ENCODE data around the gene CRCP. TPM values are rescaled to one million over a fixed set of nuclear protein-coding genes. Genes with fewer than 3 reads are reported as not detected.
"Not testable (repeated sequence)": the region's sequence is repeated elsewhere in the genome, so short reads cannot be mapped to it uniquely, and the experiment has no call there.

The CRCP gene
- 10 to 100 TPM; 29.4 to 31.4 TPM for total RNA-seq

DNA sequence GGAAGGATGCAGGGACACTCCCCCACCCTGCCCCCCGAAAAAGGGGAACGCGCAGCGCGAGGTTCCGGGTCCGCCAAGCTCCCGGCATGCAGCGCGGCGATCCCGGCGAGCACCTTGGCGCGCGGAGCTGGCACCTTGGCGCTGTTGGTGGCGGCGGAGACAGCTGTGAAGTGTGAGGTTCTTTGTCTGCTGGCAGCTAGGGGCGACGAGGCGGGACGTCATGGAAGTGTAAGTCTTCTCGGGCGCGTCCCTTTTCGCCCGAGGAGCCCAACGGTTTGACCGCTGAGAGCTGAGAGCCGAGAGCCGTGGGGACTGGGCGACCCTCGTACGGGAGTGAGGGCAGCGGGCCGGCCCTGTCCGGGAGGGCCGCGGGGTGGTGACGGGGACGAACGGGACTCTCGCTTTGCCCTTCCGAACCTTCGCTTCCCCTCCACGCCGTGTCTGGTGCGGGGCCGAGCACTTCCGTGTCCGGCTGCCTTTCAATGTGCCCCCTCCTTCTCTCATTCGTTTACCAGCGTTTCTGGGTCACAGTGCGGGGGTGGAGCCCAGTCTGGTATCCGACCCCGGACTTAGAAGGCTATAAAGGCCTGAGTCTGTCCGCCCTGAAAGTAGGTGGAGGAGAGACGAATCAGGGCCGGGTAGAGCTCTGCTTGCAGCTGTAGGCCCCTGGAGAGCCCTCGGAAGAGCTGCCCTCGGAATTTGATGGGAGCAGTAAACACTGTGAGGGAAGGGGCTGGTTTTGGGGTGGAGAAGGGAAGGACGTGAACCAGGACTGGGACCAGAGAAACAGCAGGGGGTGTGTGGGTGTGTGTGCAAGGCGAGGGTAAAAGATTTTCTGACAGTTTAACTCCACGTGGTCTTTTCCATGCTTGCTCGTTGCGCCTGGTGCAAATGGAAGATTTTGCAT, at the start of gene CRCP:
TSS of gene CRCP (plus strand) at position 105 of the 907 bp plus-strand sequence. CDS start at position 221, 116 bp downstream.
- ChIA-PET POLR2A (interaction anchor here (0.6 to 0.8 kb wide), 3 partner anchors 83 to 415 kb away, joined by 3 to 4 read pairs (median 4); no protein-coding TSS in a partner anchor), CTCF (interaction anchor here (0.6 to 2.0 kb wide), 4 partner anchors 14 to 1548 kb away, joined by 3 to 6 read pairs (median 3); no protein-coding TSS in a partner anchor)
- peak within 1 kb of the TSS; percentile 96 for H3K4me3 Mint-ChIP-seq
- peak within 1 kb of the TSS; percentile 97 for H3K27ac Mint-ChIP-seq
- H3K9me3 Mint-ChIP-seq: no peaks in the 10 kb centered on the region
- H3K27me3 Mint-ChIP-seq: no peaks in the 10 kb centered on the region
- peak; percentile 85 for DNase-seq
- H3K4me1 Mint-ChIP-seq: peaks cover 42% of the 10 kb centered on the region
- peaks cover 24% of the 10 kb centered on the region for H3K36me3 Mint-ChIP-seq (ENCODE audit: low read depth)

DNA sequence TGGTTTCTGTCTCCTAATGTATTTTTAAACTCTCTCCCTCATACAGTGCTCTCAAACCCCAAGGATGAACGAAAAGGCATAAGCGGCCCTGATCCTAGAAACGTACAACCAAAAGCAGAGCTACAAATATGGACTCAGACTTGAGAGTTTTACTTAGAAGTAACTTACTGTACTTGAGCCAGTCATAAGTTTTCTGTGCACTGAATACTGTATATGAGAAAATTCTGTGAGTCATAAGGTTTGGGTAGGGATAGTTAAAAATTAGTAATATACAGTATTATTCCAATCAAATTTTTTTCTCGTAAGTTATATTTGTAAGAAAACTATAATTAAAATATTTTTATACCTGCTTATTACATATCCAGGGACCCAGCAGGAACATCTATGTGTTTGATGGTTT, 44.9 kb upstream of the CRCP start:
- ChIA-PET CTCF (interaction anchor here (1.0 kb wide), 1 partner anchor 12 kb away, joined by 3 read pairs; no protein-coding TSS in a partner anchor), POLR2A (no interaction called here)
- Mint-ChIP-seq H3K27ac (no peak overlapping the region), H3K9me3 (no peaks in the 10 kb centered on the region), H3K36me3 (ENCODE audit: low read depth) (no peaks in the 10 kb centered on the region), H3K4me3 (no peak overlapping the region), H3K27me3 (peaks cover 5% of the 10 kb centered on the region), H3K4me1 (peaks cover 4% of the 10 kb centered on the region)
- DNase-seq: no peak

DNA sequence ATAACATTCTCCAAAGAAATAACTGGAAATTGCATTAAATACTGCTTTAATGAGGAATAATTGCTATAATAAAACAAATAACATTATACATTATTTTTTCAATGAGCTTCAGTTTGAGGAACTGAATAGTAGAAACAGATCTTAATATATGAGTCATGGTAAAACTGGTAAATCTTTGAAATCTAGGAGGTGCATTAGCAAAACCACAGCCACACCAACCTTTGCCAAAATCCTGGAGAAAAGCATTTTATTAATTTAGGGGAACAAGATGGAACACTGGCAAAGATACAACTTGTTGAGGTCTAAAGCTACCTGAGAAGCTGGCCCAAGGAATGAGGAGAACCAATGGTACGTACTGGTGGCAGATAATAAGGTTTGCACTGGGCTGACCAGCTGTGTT, 44.4 kb upstream of the CRCP start:
- Mint-ChIP-seq H3K4me3 (no peak overlapping the region), H3K4me1 (peaks cover 5% of the 10 kb centered on the region), H3K27me3 (peaks cover 5% of the 10 kb centered on the region), H3K27ac (no peak overlapping the region), H3K9me3 (no peaks in the 10 kb centered on the region), H3K36me3 (ENCODE audit: low read depth) (no peaks in the 10 kb centered on the region)
- POLR2A ChIA-PET: no interaction called here
- DNase-seq: no peak
- CTCF ChIA-PET: interaction anchor here (1.0 kb wide), 1 partner anchor 11 kb away, joined by 3 read pairs; no protein-coding TSS in a partner anchor

DNA sequence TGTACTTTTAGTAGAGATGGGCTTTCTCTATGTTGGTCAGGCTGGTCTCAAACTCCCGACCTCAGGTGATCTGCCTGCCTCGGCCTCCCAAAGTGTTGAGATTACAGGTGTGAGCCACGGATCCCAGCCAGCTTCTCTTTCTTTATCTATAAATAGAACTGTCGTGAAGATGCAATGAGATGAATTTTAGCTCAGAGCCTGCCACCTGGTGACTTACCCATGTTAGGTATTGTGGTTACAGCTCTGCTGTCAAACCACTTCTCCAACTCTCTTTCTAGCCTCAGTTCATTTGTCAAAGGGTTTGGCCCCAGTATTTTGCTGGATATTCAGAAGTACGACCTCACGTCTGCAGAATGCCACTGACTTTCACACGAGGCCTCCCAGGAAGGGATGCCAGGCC, 42.4 kb upstream of the CRCP start:
- Mint-ChIP-seq H3K27ac (peak overlapping the region; percentile 46), H3K4me1 (peaks cover 18% of the 10 kb centered on the region)
- ChIA-PET CTCF (interaction anchor here (1.3 kb wide), 1 partner anchor 41 kb away, joined by 4 read pairs; no protein-coding TSS in a partner anchor), POLR2A (interaction anchor here (0.6 kb wide), 1 partner anchor 89 kb away, joined by 4 read pairs; no protein-coding TSS in a partner anchor)
- not testable (repeated sequence) for H3K36me3 Mint-ChIP-seq (ENCODE audit: low read depth); H3K27me3 Mint-ChIP-seq; DNase-seq; H3K9me3 Mint-ChIP-seq; H3K4me3 Mint-ChIP-seq

DNA sequence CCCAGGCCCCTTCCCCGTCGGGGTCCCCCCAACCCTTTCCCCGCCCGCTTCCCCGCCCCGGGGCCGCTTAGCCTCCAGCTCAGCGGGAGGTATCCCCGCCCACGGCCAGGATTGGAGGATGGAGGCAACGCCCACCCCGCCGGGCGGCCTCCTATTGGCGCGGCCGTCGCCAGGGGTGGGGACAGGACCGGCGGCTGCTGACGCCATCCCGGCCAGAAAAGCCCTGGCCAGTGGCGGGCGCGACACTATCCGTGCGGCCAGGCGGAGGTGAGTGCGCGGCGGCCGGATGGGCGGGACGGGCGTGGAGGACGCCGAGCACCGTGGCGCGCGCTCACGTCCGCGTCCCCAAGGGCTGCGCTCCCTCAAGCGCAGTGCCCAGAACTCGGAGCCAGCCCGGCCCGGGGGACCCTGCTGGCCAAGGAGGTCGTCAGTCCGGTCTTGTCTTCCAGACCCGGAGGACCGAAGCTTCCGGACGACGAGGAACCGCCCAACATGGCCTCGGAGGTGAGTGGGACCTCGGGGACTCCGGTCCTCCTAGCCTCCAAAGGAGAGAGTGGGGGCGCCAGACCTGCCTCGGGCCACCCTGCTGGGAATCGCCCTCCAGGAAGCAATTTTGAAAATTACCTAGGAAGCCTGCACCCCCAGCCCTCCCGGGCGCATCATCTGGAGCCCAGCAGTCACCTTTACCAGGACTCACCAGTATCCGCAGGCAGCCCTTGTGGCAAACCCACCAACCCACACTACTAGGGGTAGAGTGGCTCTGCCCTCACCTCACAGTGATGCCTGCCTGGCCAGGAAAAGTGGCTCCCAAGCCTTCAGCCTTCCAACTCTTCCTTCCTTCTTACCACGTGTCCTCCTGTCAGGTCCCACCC, 38.8 kb upstream of the CRCP start, which contains the start of gene ASL:
TSS of gene ASL (plus strand) at position 230 of the 872 bp plus-strand sequence. CDS start at position 493, 263 bp downstream.
- peaks cover 1% of the 10 kb centered on the region for H3K27me3 Mint-ChIP-seq
- CTCF ChIA-PET: no interaction called here
- peaks cover 20% of the 10 kb centered on the region for H3K4me1 Mint-ChIP-seq
- no peaks in the 10 kb centered on the region for H3K9me3 Mint-ChIP-seq
- POLR2A ChIA-PET: no interaction called here
- H3K36me3 Mint-ChIP-seq (ENCODE audit: low read depth): no peaks in the 10 kb centered on the region
- peak within 1 kb of the TSS; percentile 79 for H3K27ac Mint-ChIP-seq
- peak; percentile 89 for DNase-seq
- H3K4me3 Mint-ChIP-seq: peak within 1 kb of the TSS; percentile 75

DNA sequence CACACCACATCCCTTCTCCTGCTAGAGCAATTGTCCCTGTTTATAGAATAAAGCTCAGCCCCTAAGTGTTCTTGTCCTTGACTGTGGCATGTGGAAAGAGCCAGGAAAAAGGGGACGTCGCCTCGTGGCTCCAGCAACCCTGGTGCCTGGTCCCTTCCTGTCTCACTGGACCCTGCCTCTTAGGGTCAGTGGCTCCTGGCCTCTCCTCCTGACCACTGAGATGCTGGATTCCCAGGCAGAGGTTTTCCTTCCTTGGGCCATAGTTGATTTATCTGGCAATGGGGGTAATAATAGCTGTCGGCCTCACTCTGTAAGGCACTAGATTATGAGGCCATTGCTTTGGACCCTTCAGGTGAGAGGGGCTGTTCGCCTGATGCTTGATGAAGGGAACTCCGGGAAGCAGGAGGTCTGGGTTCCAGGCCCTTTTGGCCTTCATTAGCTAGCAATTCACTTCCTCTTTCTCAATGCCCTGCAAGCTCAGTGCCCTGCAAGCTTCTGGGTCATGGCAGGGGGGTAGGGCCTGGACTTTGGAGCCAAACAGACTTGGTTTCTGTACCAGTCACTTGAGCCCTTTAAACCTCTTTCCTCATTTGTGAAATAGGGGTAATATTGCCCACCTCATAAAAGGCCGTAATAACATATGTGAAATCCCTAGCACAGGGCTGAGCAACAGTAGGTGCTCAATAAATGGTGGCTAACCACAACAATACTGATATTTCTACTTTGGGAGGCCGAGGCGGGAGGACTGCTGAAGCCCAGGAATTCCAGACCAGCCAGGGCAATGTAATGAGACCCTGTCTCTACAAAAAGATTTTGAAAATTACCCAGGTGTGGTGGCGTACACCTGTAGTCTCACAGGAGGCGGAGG, 38.0 kb upstream of the CRCP start:
- Mint-ChIP-seq H3K27me3 (peaks cover under 1% of the 10 kb centered on the region), H3K9me3 (no peaks in the 10 kb centered on the region), H3K4me1 (peaks cover 20% of the 10 kb centered on the region), H3K27ac (peak overlapping the region; percentile 34), H3K36me3 (ENCODE audit: low read depth) (no peaks in the 10 kb centered on the region), H3K4me3 (peak overlapping the region; percentile 75)
- no peak for DNase-seq
- POLR2A ChIA-PET: interaction anchor here (0.5 kb wide), 1 partner anchor 418 kb away, joined by 10 read pairs; no protein-coding TSS in a partner anchor
- CTCF ChIA-PET: no interaction called here

DNA sequence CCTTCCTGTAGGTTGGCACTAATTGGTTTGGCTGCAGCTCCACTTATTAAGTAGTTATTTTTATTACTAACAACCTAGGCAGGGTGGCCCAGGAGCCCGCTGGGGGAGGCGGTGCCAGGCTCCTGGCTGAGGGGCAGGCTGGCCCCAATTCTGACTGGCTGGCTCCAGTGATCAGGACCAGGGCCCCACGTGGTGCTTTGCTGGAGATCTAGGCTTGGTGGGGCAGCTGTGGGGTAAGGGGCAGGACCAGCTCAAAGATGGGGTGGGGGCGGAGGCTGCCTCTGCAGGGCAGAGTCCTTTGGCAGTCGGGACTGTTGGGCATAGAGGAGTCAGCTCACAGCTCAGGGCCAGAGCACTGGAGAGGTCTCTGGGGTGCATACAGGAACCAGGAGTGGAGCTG, 36.6 kb upstream of the CRCP start:
- H3K9me3 Mint-ChIP-seq: no peaks in the 10 kb centered on the region
- POLR2A ChIA-PET: no interaction called here
- H3K4me1 Mint-ChIP-seq: peaks cover 17% of the 10 kb centered on the region
- H3K36me3 Mint-ChIP-seq (ENCODE audit: low read depth): peaks cover 3% of the 10 kb centered on the region
- no peaks in the 10 kb centered on the region for H3K27me3 Mint-ChIP-seq
- CTCF ChIA-PET: no interaction called here
- no peak for DNase-seq
- H3K27ac Mint-ChIP-seq: no peak overlapping the region
- no peak overlapping the region for H3K4me3 Mint-ChIP-seq

DNA sequence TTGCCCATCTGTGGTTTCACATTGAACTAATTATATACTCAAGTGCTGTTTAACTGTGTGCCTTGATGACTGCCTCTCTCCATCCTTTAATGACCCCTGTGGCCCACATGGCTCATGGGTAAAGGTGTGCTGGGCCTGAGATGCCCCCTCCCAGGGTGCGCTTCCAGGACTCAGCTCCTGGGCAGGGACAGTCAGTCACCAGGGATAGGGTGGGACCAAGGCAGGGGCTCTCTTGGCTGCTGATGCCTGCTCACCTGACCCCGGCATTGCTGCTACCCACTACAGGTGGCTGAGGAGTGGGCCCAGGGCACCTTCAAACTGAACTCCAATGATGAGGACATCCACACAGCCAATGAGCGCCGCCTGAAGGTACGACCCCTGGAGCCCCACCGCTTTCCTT, 32.6 kb upstream of the CRCP start:
- no peak for DNase-seq
- POLR2A ChIA-PET: no interaction called here
- CTCF ChIA-PET: no interaction called here
- Mint-ChIP-seq H3K27me3 (no peaks in the 10 kb centered on the region), H3K27ac (no peak overlapping the region), H3K36me3 (ENCODE audit: low read depth) (peaks cover 3% of the 10 kb centered on the region), H3K4me1 (peaks cover 4% of the 10 kb centered on the region), H3K9me3 (no peaks in the 10 kb centered on the region), H3K4me3 (no peak overlapping the region)

DNA sequence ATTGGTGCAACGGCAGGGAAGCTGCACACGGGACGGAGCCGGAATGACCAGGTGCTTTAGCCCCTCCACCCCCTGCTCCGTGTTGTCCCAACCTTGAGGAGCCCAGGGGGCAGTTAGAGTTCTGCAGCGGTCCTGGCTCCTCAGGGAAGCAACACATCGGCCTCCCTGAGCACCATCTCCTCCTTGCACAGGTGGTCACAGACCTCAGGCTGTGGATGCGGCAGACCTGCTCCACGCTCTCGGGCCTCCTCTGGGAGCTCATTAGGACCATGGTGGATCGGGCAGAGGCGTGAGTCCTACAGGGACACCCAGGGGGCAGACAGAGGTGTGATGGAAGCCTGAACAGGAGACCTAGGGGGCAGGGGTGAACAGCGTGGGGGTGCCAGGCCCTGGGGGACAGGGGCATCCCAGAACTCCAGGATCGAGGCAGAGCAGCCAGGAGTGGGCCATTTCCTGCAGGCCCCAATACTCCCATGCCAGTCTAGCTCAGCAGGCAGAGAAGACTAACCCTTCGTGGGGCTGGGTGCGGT, 31.7 kb upstream of the CRCP start:
- Mint-ChIP-seq H3K9me3 (no peaks in the 10 kb centered on the region), H3K4me1 (no peaks in the 10 kb centered on the region), H3K27me3 (no peaks in the 10 kb centered on the region), H3K4me3 (no peak overlapping the region), H3K36me3 (ENCODE audit: low read depth) (peaks cover 3% of the 10 kb centered on the region), H3K27ac (no peak overlapping the region)
- DNase-seq: no peak
- ChIA-PET CTCF (interaction anchor here (0.7 kb wide), 1 partner anchor 233 kb away, joined by 3 read pairs; no protein-coding TSS in a partner anchor), POLR2A (no interaction called here)

DNA sequence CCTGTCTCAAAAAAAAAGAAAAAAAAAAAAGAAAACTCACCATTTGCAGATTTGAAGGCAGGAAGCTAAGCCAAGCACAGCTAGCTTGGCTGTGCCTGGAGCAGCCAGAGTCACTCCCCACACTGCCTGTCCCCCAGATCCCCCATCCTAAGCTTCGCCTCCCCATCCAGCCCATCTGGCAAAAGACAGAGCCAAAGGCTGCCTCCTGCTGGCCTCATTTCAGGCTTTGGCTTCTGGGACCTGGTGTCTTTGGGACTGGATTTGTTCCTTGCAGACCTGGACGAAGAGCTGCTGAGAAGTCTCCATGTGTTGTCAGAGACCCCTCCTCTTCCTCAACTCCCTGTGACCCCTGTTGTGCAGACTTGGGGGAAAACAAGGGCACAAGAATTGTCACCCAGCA, 31.0 kb upstream of the CRCP start:
- Mint-ChIP-seq H3K36me3 (ENCODE audit: low read depth) (peaks cover 3% of the 10 kb centered on the region), H3K4me3 (no peak overlapping the region), H3K4me1 (no peaks in the 10 kb centered on the region), H3K27me3 (no peaks in the 10 kb centered on the region), H3K9me3 (no peaks in the 10 kb centered on the region), H3K27ac (no peak overlapping the region)
- ChIA-PET POLR2A (no interaction called here), CTCF (interaction anchor here (0.7 kb wide), 1 partner anchor 232 kb away, joined by 3 read pairs; no protein-coding TSS in a partner anchor)
- no peak for DNase-seq

DNA sequence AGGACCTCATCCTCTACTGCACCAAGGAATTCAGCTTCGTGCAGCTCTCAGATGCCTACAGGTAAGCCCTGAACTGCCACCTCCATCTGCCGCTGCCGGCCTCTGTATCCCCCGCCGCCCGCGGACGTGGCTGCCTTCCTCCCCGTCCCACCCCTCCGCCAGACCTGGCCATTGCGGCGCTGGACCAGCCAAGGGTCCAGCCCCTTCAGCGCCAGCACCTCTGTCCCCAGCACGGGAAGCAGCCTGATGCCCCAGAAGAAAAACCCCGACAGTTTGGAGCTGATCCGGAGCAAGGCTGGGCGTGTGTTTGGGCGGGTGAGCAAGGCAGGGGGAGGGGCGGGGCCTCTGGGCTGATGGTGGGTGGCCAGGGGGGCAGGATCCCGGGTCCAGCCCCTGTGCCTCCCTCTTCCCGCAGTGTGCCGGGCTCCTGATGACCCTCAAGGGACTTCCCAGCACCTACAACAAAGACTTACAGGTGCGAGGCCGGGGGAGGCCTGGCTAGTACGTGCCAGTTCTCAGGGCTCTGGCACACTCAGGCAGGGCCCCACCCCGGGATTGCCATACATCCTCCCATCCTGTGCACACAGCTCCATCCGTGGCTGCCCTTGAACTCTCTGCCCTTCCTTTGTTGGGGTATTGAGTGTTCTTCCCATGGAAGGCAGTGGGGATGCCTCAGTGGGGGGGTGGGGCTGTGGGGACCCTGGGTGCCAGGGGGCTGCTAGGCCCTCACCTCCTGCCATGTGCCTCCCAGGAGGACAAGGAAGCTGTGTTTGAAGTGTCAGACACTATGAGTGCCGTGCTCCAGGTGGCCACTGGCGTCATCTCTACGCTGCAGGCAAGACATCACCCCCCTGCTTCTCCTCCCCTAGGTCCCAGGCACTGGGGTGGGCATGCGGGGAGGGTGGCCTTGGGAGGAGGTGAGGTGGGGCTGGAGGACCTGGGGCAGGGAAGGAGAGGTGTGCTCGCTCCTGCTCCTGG, 25.5 kb upstream of the CRCP start:
- DNase-seq: no peak
- Mint-ChIP-seq H3K36me3 (ENCODE audit: low read depth) (no peaks in the 10 kb centered on the region), H3K4me3 (no peak overlapping the region), H3K9me3 (no peaks in the 10 kb centered on the region), H3K27me3 (no peaks in the 10 kb centered on the region), H3K4me1 (no peaks in the 10 kb centered on the region), H3K27ac (no peak overlapping the region)
- ChIA-PET CTCF (no interaction called here), POLR2A (no interaction called here)
